GM10266 (cell line): ENCODE measurements around the gene ANKMY1.

ENCODE experiments used
- DNase-seq: peaks from one replicate; pipeline ENCODE4 v3.0.0; 2012; ENCODE audit errors: extremely low spot score
- TF ChIP-seq, protein P1 (sequence below): IDR thresholded peaks from 2 replicates; pipeline ENCODE4 v1.5.1; 2012; ENCODE audit warnings: mild to moderate bottlenecking, low read depth; ENCODE audit not compliant: control insufficient read depth, insufficient read depth; ENCODE audit errors: missing control alignments

ANKMY1 gene

DNA sequence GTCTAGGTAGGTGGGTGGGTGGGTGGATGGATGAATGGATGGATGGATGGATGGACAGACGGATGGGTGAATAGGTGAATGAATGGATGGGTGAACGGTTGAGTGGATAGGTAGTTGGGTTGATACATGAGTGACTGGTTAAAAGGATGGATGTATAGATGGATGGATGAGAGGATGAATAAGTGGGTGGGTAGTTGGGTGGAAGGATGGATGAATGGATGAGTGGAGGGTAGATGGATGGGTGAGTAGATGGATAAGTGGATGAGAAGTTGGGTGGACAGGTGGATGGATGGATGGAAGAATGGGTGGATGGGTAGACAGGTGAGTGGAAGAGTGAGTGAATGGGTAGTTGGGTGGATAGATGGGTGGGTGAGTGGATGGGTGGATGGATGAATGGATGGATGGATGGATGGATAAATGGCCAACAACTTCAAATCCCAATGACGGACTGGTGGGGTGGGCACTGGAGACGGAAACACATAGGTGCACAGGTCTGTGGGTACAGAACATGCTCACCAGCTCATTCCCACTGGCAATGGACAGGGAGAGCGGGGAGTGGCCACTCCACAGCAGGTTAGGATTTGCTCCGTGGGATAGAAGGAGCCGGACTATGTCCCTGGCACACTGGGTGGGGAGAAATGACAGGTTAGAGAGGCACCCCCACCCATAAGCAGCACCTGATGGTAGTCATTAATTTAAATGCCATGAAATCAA, 48.8 kb downstream of the ANKMY1 start:
- DNase-seq, result no peak
- TF ChIP-seq, protein P1, sequence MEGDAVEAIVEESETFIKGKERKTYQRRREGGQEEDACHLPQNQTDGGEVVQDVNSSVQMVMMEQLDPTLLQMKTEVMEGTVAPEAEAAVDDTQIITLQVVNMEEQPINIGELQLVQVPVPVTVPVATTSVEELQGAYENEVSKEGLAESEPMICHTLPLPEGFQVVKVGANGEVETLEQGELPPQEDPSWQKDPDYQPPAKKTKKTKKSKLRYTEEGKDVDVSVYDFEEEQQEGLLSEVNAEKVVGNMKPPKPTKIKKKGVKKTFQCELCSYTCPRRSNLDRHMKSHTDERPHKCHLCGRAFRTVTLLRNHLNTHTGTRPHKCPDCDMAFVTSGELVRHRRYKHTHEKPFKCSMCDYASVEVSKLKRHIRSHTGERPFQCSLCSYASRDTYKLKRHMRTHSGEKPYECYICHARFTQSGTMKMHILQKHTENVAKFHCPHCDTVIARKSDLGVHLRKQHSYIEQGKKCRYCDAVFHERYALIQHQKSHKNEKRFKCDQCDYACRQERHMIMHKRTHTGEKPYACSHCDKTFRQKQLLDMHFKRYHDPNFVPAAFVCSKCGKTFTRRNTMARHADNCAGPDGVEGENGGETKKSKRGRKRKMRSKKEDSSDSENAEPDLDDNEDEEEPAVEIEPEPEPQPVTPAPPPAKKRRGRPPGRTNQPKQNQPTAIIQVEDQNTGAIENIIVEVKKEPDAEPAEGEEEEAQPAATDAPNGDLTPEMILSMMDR, result no peak

DNA sequence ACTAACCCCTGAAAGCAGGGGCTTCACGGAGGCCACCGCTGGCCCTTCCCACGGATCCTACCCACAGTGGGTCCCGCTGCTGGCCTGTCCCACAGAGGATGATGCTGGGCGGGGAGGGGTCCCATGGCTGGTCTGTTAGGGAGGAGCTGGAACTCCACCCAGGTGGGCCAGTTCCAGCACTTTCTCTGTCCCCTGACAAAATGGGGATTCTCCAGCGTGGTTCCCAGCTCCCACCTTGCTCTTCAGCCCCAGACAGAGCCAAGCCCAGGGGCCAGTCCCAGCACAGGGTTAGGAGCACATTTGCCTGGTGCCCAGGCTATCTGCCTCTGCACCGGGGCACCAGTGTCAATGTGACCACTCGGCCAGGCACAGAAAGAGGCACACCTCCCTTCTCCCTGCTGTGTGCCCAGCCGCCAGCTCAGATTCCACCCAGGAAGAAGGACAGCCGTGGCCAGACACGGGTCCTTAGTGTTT, 50.0 kb downstream of the ANKMY1 start:
- DNase-seq, result no peak
- TF ChIP-seq, protein P1, result no peak

DNA sequence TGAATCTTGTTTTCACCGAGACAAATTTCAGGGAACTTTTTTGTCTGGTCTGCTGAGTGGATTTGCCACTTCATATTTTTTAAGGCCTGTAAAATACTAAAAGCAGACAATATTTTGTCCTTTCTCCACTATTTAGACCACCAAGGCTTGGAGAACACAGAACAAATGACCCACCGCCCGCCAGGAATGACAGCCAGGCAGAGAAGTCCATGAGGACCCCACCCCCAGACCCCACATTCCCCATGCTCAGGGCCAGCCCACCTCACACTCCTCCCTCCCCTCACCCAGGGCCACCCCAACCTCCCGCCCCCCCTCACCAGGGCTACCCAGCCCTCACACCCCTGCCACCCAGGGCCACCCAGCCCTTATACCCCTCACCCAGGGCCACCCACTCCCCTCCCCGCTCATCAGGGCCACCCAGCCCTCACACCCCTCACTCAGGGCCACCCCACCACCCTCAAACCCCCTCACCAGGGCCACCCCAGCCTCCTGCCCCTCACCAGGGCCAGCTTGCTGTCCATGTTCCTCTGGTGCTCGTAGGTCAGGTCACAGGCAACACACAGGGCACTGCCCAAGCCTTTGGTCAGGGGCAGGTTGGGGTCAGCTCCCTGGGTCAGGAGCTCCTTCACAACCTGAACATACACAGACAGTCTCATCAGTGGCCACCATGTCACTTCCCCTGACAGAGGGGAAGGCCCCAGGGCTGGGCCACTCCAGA, 50.6 kb downstream of the ANKMY1 start:
- DNase-seq, result no peak

DNA sequence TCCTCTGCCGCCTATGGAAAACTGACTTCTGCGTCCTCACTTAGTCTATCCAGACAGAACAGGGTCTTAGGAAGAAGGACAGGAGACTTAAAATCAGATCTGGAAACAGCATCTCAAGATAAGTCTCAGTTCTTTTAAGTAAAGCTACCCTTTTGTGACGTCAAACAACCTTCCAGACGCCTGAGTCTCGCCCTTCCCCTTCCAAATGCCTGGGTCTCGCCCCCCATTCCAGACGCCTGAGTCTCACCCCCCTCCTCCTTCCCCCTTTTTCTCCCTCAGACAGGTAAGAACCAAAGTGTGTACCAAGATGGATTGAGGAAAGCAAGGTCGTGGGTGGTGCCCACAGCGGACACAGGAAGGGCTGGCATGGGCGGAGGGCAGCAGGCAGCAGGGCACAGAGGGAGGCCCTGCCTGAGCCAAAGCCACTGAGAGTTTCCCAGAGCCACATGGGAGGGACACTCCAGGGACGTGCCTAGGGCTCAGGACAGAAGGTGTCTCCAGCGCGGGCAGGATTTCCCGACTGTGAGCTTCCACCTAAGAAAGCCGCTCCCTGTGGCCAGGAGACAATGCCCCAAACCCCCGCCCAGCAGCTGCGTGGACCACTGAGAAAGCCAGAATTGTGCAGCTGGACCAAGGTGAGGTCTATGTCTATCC, 51.3 kb downstream of the ANKMY1 start:
- TF ChIP-seq, protein P1, result no peak
- no peak for DNase-seq

More for the DNA sequence above, 50.6 kb downstream of the ANKMY1 start:
- TF ChIP-seq, protein P1, result no peak

DNA sequence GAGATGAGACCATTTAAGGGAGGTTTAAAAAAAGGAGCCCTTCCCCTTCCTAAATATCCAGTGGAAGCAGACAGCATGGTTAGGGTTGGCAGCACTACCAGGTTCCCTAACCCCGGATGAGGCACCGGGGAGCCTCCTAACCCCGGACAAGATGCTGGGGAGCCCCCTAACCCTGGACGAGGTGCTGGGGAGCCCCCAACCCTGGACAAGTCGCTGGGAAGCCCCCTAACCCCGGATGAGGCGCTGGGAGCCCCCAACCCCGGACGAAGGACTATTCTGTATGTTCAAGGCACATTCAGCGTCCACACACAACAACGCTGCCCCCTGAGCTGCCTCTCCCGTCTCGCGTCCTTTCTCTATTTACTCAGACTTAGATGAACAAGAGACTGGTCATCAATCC, 51.9 kb downstream of the ANKMY1 start:
- TF ChIP-seq, protein P1, result no peak
- DNase-seq, result no peak

DNA sequence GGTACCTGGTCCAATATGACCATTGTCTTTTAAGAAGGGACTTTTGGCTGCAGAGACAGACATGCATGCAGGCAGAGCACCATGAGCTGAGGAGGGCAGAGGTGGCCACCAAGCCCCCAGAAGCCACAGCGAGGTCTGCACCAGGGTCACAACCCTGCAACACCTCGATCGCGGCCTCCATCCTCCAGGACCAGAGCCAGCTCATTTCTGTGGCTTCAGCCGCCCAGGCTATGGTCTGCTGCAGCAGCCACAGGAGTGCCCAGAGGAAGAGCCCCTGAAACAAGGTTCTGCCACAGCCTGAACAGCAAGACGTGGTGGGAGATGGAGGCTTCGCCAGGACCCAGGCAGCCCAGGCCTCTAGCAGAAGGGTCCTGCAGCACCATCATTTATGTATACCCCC, 53.9 kb downstream of the ANKMY1 start:
- TF ChIP-seq, protein P1, result no peak
- no peak for DNase-seq
